GM23338 (cell line): ENCODE results near the gene STK31. TPM values are rescaled to one million over a fixed set of nuclear protein-coding genes. Genes with fewer than 3 reads are reported as not detected.

Source experiments
- ATAC-seq: fragments of 200-7000 bp; cut with Tn5 transposase; 3 replicates; pipeline ENCODE4 v1.9.1; 2020
- DNase-seq: peaks from one replicate; pipeline ENCODE4 v3.0.0-alpha.2; 2015; ENCODE audit warnings: low spot score
- H2AFZ ChIP-seq: fragments of 200-600 bp; sonication (generic); 2 replicates; pipeline ENCODE4 v1.8.0; 2016; ENCODE audit warnings: antibody characterized with exemption, mild to moderate bottlenecking, moderate library complexity
- H3F3A ChIP-seq: fragments of 200-600 bp; sonication (generic); replicated peaks from 2 replicates; pipeline ENCODE4 v1.8.0; 2017; ENCODE audit warnings: antibody characterized with exemption, mixed run types, low read depth
- H3K27ac ChIP-seq: fragments of 200-600 bp; sonication (generic); 2 replicates; pipeline ENCODE4 v1.6.1; 2016; ENCODE audit warnings: low read depth
- H3K27me3 ChIP-seq: fragments of 200-600 bp; sonication (generic); 2 replicates; pipeline ENCODE4 v1.8.0; 2016; ENCODE audit warnings: mild to moderate bottlenecking, mixed run types, moderate library complexity; ENCODE audit not compliant: insufficient read depth
- H3K36me3 ChIP-seq: fragments of 200-600 bp; sonication (generic); 2 replicates; pipeline ENCODE4 v1.8.0; 2016; ENCODE audit warnings: mild to moderate bottlenecking; ENCODE audit not compliant: insufficient read depth
- H3K4me1 ChIP-seq: fragments of 200-600 bp; sonication (generic); 2 replicates; pipeline ENCODE4 v1.8.0; 2016; ENCODE audit warnings: mild to moderate bottlenecking, moderate library complexity; ENCODE audit not compliant: insufficient read depth
- H3K4me2 ChIP-seq: fragments of 200-600 bp; sonication (generic); 2 replicates; pipeline ENCODE4 v1.7.1; 2017; ENCODE audit warnings: mixed run types
- H3K4me3 ChIP-seq: fragments of 200-600 bp; sonication (generic); 2 replicates; pipeline ENCODE4 v1.6.1; 2016; ENCODE audit warnings: mixed run types
- H3K79me2 ChIP-seq: fragments of 200-600 bp; sonication (generic); replicated peaks from 2 replicates; pipeline ENCODE4 v1.8.0; 2017; ENCODE audit warnings: mild to moderate bottlenecking; ENCODE audit not compliant: insufficient read depth
- H3K9me2 ChIP-seq: fragments of 200-600 bp; sonication (generic); 2 replicates; pipeline ENCODE4 v1.8.0; 2017; ENCODE audit not compliant: insufficient read depth
- H4K20me1 ChIP-seq: fragments of 200-600 bp; sonication (generic); replicated peaks from 2 replicates; pipeline ENCODE4 v1.8.0; 2017; ENCODE audit warnings: mild to moderate bottlenecking; ENCODE audit not compliant: insufficient read depth
- H3K27ac Mint-ChIP-seq: 2 replicates; pipeline ENCODE4 v1.8.0; 2020; ENCODE audit warnings: inconsistent platforms, mild to moderate bottlenecking, moderate library complexity, mixed read lengths
- H3K27me3 Mint-ChIP-seq: 3 replicates; pipeline ENCODE4 v1.8.0; 2022; ENCODE audit warnings: low read depth, mild to moderate bottlenecking, moderate library complexity, mixed read lengths, inconsistent platforms; ENCODE audit not compliant: insufficient read depth, poor library complexity
- H3K36me3 Mint-ChIP-seq: 3 replicates; pipeline ENCODE4 v1.8.0; 2021; ENCODE audit warnings: low read depth, mild to moderate bottlenecking, inconsistent platforms, moderate library complexity, mixed read lengths
- H3K4me1 Mint-ChIP-seq: 3 replicates; pipeline ENCODE4 v1.8.0; 2020; ENCODE audit warnings: mild to moderate bottlenecking, inconsistent platforms, mixed read lengths
- H3K4me3 Mint-ChIP-seq: 3 replicates; pipeline ENCODE4 v1.8.0; 2021; ENCODE audit warnings: moderate library complexity, mild to moderate bottlenecking, inconsistent platforms, mixed read lengths
- H3K9me3 Mint-ChIP-seq: 3 replicates; pipeline ENCODE4 v1.8.0; 2020; ENCODE audit warnings: moderate library complexity, mild to moderate bottlenecking, inconsistent platforms, mixed read lengths
- CTCF ChIP-seq, 2 experiments: fragments of 200-600 bp in 1 of 2; sonication (generic) in 1 of 2; conservative IDR thresholded peaks; 2 replicates each; pipeline versions ENCODE4 v1.5.1 to v1.6.1; 2016 to 2017; ENCODE audit warnings: antibody characterized with exemption in 2 of 2, low read depth in 2 of 2, mild to moderate bottlenecking in 2 of 2, moderate library complexity in 1 of 2
- ETS1 ChIP-seq: IDR thresholded peaks from 2 replicates; pipeline ENCODE4 v1.6.1; 2016; ENCODE audit warnings: antibody characterized with exemption
- EZH2 ChIP-seq: fragments of 200-600 bp; sonication (generic); IDR thresholded peaks from one replicate; pipeline ENCODE4 v1.8.0; 2017; ENCODE audit warnings: antibody characterized with exemption, mild to moderate bottlenecking, low read depth; ENCODE audit not compliant: unreplicated experiment
- NANOG ChIP-seq: IDR thresholded peaks from 2 replicates; pipeline ENCODE4 v1.6.1; 2016; ENCODE audit warnings: antibody characterized with exemption, borderline replicate concordance
- REST ChIP-seq: IDR thresholded peaks from one replicate; pipeline ENCODE4 v1.6.1; 2018; ENCODE audit warnings: antibody characterized with exemption; ENCODE audit not compliant: unreplicated experiment
- ZNF114 ChIP-seq: fragments of 250-450 bp; sonication (Bioruptor Pico); IDR thresholded peaks from 2 replicates; pipeline ENCODE4 v1.5.0; 2020; ENCODE audit warnings: mild to moderate bottlenecking, moderate library complexity
- ZNF462 ChIP-seq: fragments of 250-450 bp; sonication (Bioruptor Pico); IDR thresholded peaks from 2 replicates; pipeline ENCODE4 v1.5.0; 2020; ENCODE audit warnings: mild to moderate bottlenecking, moderate library complexity
- polyA plus RNA-seq: library from polyadenylated mRNA; unstranded; fragments of >200 nt; fragmentation: Nextera tagmentation; extraction: Ambion mirVana; gene quantifications from 2 replicates; pipeline ENCODE4 v1.2.1, GENCODE V29; 2016
- total RNA-seq: library from RNA; depleted of rRNA; stranded (reverse); fragments of >200 nt; shearing (Covaris generic); gene quantifications from 2 replicates; pipeline ENCODE4 v1.2.3, GENCODE V29; 2014

STK31 gene
- total and polyA plus RNA-seq, 2 experiments from 2014 or later = 0.31 to 0.55 TPM

- H3K27me3 ChIP-seq = peaks cover 6% of the 10 kb centered on the region; the same call in 1 of the 2 replicates
- Mint-ChIP-seq H3K36me3 (no peaks in the 10 kb centered on the region), H3K27me3 (peaks cover 3% of the 10 kb centered on the region), H3K9me3 (no peaks in the 10 kb centered on the region), H3K4me1 (no peaks in the 10 kb centered on the region; the same call in 2 of the 3 replicates), H3K4me3 (no peak overlapping the region), H3K27ac (no peak overlapping the region)
- no peak overlapping the region for H3K4me3 ChIP-seq
- H3K36me3 ChIP-seq = no peaks in the 10 kb centered on the region
- H3K4me2 ChIP-seq = no peak overlapping the region
- DNase-seq (no peak), ATAC-seq (no peak)
- H3K79me2 ChIP-seq = no peaks in the 10 kb centered on the region
- no peak overlapping the region for H2AFZ ChIP-seq
- H3K9me2 ChIP-seq = no peaks in the 10 kb centered on the region
- TF ChIP-seq CTCF (conservative IDR thresholded peaks at IDR 0.05; ENCODE audit: low read depth in 2 of 2) (no peak), ZNF114 (no peak), NANOG (no peak), EZH2 (no peak), ETS1 (no peak), REST (no peak), ZNF462 (CRISPR knock-in tag) (no peak)
- H4K20me1 ChIP-seq = no peaks in the 10 kb centered on the region
- no peak overlapping the region for H3K27ac ChIP-seq
- no peaks in the 10 kb centered on the region for H3K4me1 ChIP-seq
- H3F3A ChIP-seq = no peaks in the 10 kb centered on the region
Measured at GRCh38 chr7:23715099-23715498, 5.1 kb downstream of the STK31 start.
